GM12878 (cell line): ENCODE results near the gene COL27A1. TPM values are rescaled to one million over a fixed set of nuclear protein-coding genes. Genes with fewer than 3 reads are reported as not detected.
"Not testable (repeated sequence)": the region's sequence is repeated elsewhere in the genome, so short reads cannot be mapped to it uniquely, and the experiment has no call there.

Experiments used
- ATAC-seq: fragments of 200-7000 bp; cut with Tn5 transposase; 3 replicates; pipeline ENCODE4 v1.9.1; 2020; ENCODE audit warnings: mild to moderate bottlenecking, moderate library complexity
- BruUV-seq: library from RNA; stranded (reverse); fragments of 400-500 nt; replicated peaks from 2 replicates; lab custom pipeline; 2021; lab: Mats Ljungman, UMichigan
- CTCF ChIA-PET: fragments of 300-600 bp; sonication (Branson Sonifier 250); formaldehyde crosslinking; extraction: SDS; loops from one replicate; lab custom pipeline; 2021; ENCODE audit warnings: inconsistent platforms; lab: Yijun Ruan, JAX
- POLR2A ChIA-PET: fragments of 350-600 bp; formaldehyde crosslinking; extraction: SDS; loops from one replicate; lab custom pipeline; 2021; ENCODE audit warnings: inconsistent platforms; lab: Charles Lee
- RAD21 ChIA-PET: fragments of 300-600 bp; sonication (Branson Sonifier 250); formaldehyde crosslinking; loops from one replicate; lab custom pipeline; 2023; ENCODE audit warnings: antibody characterized with exemption; ENCODE audit not compliant: unreplicated experiment; lab: Charles Lee
- SMC1A ChIA-PET: fragments of 300-600 bp; sonication (Branson Sonifier 250); formaldehyde crosslinking; loops from one replicate; lab custom pipeline; 2023; ENCODE audit not compliant: unreplicated experiment, uncharacterized antibody; lab: Charles Lee
- DNase-seq: peaks from one replicate; pipeline ENCODE4 v3.0.0-alpha.2; 2011; ENCODE audit warnings: low read depth, low spot score
- FAIRE-seq: peaks from 3 replicates; lab custom pipeline; 2011; peaks lifted over from hg19 to GRCh38; lab: Jason Lieb, UNC
- H2AFZ ChIP-seq: 2 replicates; pipeline ENCODE4 v1.6.0; 2011; ENCODE audit warnings: low read depth, low read length, control low read depth; ENCODE audit not compliant: control insufficient read depth
- H3K27ac ChIP-seq: 2 replicates; pipeline ENCODE4 v1.5.1; 2011; ENCODE audit warnings: control low read depth; ENCODE audit not compliant: control insufficient read depth, insufficient read depth
- H3K27me3 ChIP-seq, 2 experiments: replicated peaks in 1 of 2; 2 replicates each; pipeline versions ENCODE4 v1.6.0 to v1.6.1; 2011; ENCODE audit warnings: low read length in 1 of 2; ENCODE audit not compliant: control insufficient read depth in 2 of 2, insufficient read depth in 2 of 2
- H3K36me3 ChIP-seq, 2 experiments: 2 replicates each; pipeline ENCODE4 v1.5.1; 2011; ENCODE audit warnings: low read length in 1 of 2; ENCODE audit not compliant: control insufficient read depth in 2 of 2, insufficient read depth in 2 of 2
- H3K4me1 ChIP-seq: 2 replicates; pipeline ENCODE4 v1.6.1; 2011; ENCODE audit warnings: mild to moderate bottlenecking, low read length, moderate library complexity, mixed read lengths; ENCODE audit not compliant: control insufficient read depth, insufficient read depth
- H3K4me2 ChIP-seq: 2 replicates; pipeline ENCODE4 v1.6.0; 2011; ENCODE audit warnings: control low read depth; ENCODE audit not compliant: control insufficient read depth, insufficient read depth
- H3K4me3 ChIP-seq: fragments of 200-600 bp; sonication (generic); 2 replicates; pipeline ENCODE4 v1.5.1; 2016
- H3K79me2 ChIP-seq: 2 replicates; pipeline ENCODE4 v1.6.0; 2011; ENCODE audit warnings: low read length; ENCODE audit not compliant: control insufficient read depth, insufficient read depth
- H3K9ac ChIP-seq: 2 replicates; pipeline ENCODE4 v1.8.0; 2011; ENCODE audit warnings: low read length, control low read depth, mixed read lengths; ENCODE audit not compliant: control insufficient read depth, insufficient read depth
- H3K9me3 ChIP-seq: replicated peaks from 3 replicates; pipeline ENCODE4 v1.5.1; 2011; ENCODE audit warnings: mild to moderate bottlenecking, low read length; ENCODE audit not compliant: control insufficient read depth, insufficient read depth
- H4K20me1 ChIP-seq: 2 replicates; pipeline ENCODE4 v1.6.0; 2011; ENCODE audit not compliant: control insufficient read depth, insufficient read depth
- CREB1 ChIP-seq: IDR thresholded peaks from 2 replicates; pipeline ENCODE4 v1.6.1; 2012; ENCODE audit warnings: low read depth, mild to moderate bottlenecking, inconsistent platforms
- HDGF ChIP-seq: fragments of 450-650 bp; IDR thresholded peaks from 2 replicates; pipeline ENCODE4 v1.6.1; 2016; ENCODE audit warnings: antibody characterized with exemption
- LARP7 ChIP-seq: fragments of 450-650 bp; IDR thresholded peaks from 2 replicates; pipeline ENCODE4 v1.6.1; 2017; ENCODE audit warnings: mild to moderate bottlenecking
- MLLT1 ChIP-seq: fragments of 450-650 bp; IDR thresholded peaks from 2 replicates; pipeline ENCODE4 v1.6.1; 2016; ENCODE audit warnings: mild to moderate bottlenecking
- MYB ChIP-seq: fragments of 150-350 bp; IDR thresholded peaks from 2 replicates; pipeline ENCODE4 v1.6.1; 2014; ENCODE audit warnings: mild to moderate bottlenecking, low read depth, low read length, borderline replicate concordance
- NFIC ChIP-seq: IDR thresholded peaks from 2 replicates; pipeline ENCODE4 v1.6.1; 2012; ENCODE audit warnings: low read depth, mild to moderate bottlenecking, inconsistent platforms, low read length, moderate library complexity
- NR2C2 ChIP-seq: IDR thresholded peaks from 2 replicates; pipeline ENCODE4 v1.6.1; 2011; ENCODE audit warnings: borderline replicate concordance, low read depth; ENCODE audit not compliant: control insufficient read depth, insufficient read length
- PKNOX1 ChIP-seq: fragments of 450-650 bp; IDR thresholded peaks from 2 replicates; pipeline ENCODE4 v1.6.1; 2016; ENCODE audit warnings: mild to moderate bottlenecking
- POLR2AphosphoS2 ChIP-seq: IDR thresholded peaks from 2 replicates; pipeline ENCODE4 v1.6.1; 2011; ENCODE audit warnings: low read depth, mild to moderate bottlenecking, low read length, improper control_type of control experiment, moderate library complexity
- POU2F2 ChIP-seq: IDR thresholded peaks from 3 replicates; pipeline ENCODE4 v1.6.1; 2011; ENCODE audit warnings: low read depth, mild to moderate bottlenecking, low read length, borderline replicate concordance
- RAD21 ChIP-seq: IDR thresholded peaks from 2 replicates; pipeline ENCODE4 v1.6.1; 2011; ENCODE audit warnings: mild to moderate bottlenecking, low read depth, low read length, moderate library complexity; ENCODE audit not compliant: insufficient read depth
- RBBP5 ChIP-seq: fragments of 200-600 bp; sonication (generic); conservative IDR thresholded peaks from 2 replicates; pipeline ENCODE4 v1.6.1; 2016
- RCOR1 ChIP-seq: conservative IDR thresholded peaks from 2 replicates; pipeline ENCODE4 v1.6.1; 2012; ENCODE audit warnings: low read depth, low read length, improper control_type of control experiment
- SRF ChIP-seq, 2 experiments: IDR thresholded peaks; 2 replicates each; pipeline ENCODE4 v1.6.1; 2011; ENCODE audit warnings: low read depth in 2 of 2, low read length in 2 of 2, mild to moderate bottlenecking in 1 of 2, moderate library complexity in 1 of 2
- ZSCAN29 ChIP-seq: fragments of 450-650 bp; IDR thresholded peaks from 2 replicates; pipeline ENCODE4 v1.6.1; 2017; ENCODE audit warnings: mild to moderate bottlenecking, moderate library complexity
- WGBS: methylation state at CpG from one replicate; pipeline ENCODE4 v1.1.6; 2016; ENCODE audit warnings: low lambda C conversion rate; ENCODE audit not compliant: insufficient replicate concordance, insufficient coverage; ENCODE audit errors: missing lambda C conversion rate; 5-methylcytosine and 5-hydroxymethylcytosine counted together
- in situ Hi-C: fragments of 300-500 bp; cut with MboI; formaldehyde crosslinking; loops from 9 replicates; pipeline ENCODE4 v1.14.3; 2018; ENCODE audit warnings: mixed read lengths
- intact Hi-C: fragments of 100-400 bp; cut with micrococcal nuclease; formaldehyde crosslinking; loops from one replicate; pipeline ENCODE4 v1.14.2; 2022; ENCODE audit not compliant: unreplicated experiment
- polyA plus RNA-seq, 11 experiments: library from polyadenylated mRNA; depleted of rRNA in 4 of 11; unstranded in 6 of 11; stranded (reverse) in 5 of 11; fragments of >200 nt; fragmentation: Nextera tagmentation in 4 of 11; fragmentation: Illumina TruSeq in 1 of 11; extraction: Ambion mirVana in 4 of 11; extraction: Trizol in 1 of 11; gene quantifications; 1 replicate in 1 of 11; 2 replicates in 10 of 11; pipeline versions ENCODE4 v1.2.1 to v1.2.3, GENCODE V29; 2011 to 2016; ENCODE audit warnings: inconsistent platforms in 2 of 11, missing spikeins in 2 of 11, low read depth in 1 of 11
- total RNA-seq, 4 experiments: library from RNA; depleted of rRNA in 3 of 4; stranded (reverse); fragments of >200 nt in 3 of 4; fragmentation: Illumina TruSeq in 1 of 4; extraction: Trizol in 1 of 4; gene quantifications; 2 replicates each; pipeline versions ENCODE4 v1.2.1 to v1.2.3, GENCODE V29; 2013 to 2021

COL27A1 gene
- total and polyA plus RNA-seq, 10 of the 15 experiments (the other 5 are each of a cell fraction or from before 2014, with no cell fraction given), result 0.10 TPM; not detected in 9

DNA sequence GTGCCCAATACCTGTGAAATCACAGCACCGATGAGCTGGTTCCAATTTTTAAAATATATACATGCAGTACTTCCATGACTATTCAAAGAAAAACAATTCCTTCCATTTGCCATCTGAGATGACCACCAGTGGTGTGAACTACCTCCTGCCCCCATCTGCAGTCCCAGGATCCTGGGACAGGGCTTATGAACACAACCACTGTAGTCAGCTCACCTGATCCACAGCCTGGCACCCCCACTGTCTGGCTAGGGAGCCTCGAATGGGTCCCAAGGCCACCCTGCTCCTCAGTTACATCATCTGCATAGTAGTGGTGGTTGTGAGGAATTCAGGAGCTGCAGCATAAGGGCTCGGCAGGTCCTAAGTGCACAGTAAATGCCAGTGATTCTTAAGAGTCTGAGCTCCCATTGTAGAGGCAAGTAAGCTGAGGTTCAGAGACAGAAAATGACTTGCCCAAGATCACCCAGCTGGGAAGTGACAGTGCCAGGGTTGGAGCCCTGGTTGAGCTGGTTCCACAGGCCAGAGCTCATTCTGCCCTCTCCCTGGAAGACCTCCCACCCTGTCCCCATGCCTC, 170.4 kb downstream of the COL27A1 start:
- H3K9ac ChIP-seq, in situ Hi-C loops, DNase-seq, H3K27me3 ChIP-seq, H3K4me3 ChIP-seq, intact Hi-C loops, H3K4me1 ChIP-seq, SMC1A ChIA-PET, H2AFZ ChIP-seq, H4K20me1 ChIP-seq, H3K79me2 ChIP-seq, RAD21 ChIA-PET, FAIRE-seq, ATAC-seq, H3K9me3 ChIP-seq, H3K27ac ChIP-seq, CTCF ChIA-PET, BruUV-seq, H3K4me2 ChIP-seq, H3K36me3 ChIP-seq, POLR2A ChIA-PET: not testable (repeated sequence)
- 15% methylated on average over 3 of the region's 3 CpGs for WGBS

GRCh38 chr9:114327749-114328148, 172.4 kb downstream of the COL27A1 start:
- WGBS, result 56% methylated on average over 8 of the region's 8 CpGs
- no peaks in the 10 kb centered on the region for H4K20me1 ChIP-seq
- ATAC-seq (no peak), FAIRE-seq (no peak), DNase-seq (no peak)
- no peaks in the 10 kb centered on the region for H3K27me3 ChIP-seq
- H3K27ac ChIP-seq, result no peak overlapping the region
- CTCF ChIA-PET, result no interaction called here
- H3K4me2 ChIP-seq, result no peak overlapping the region
- no peak overlapping the region for H3K4me3 ChIP-seq
- no peaks in the 10 kb centered on the region for H3K79me2 ChIP-seq
- no peaks in the 10 kb centered on the region; the same call in 2 of the 3 replicates for H3K9me3 ChIP-seq
- H2AFZ ChIP-seq, result no peak overlapping the region
- in situ Hi-C loops (no loop called here), intact Hi-C loops (no loop called here)
- BruUV-seq, result no TSS peak
- POLR2A ChIA-PET, result no interaction called here
- H3K36me3 ChIP-seq, result no peaks in the 10 kb centered on the region
- RAD21 ChIA-PET, result no interaction called here
- no peak overlapping the region for H3K9ac ChIP-seq
- H3K4me1 ChIP-seq, result no peaks in the 10 kb centered on the region
- SMC1A ChIA-PET, result no interaction called here
- TF ChIP-seq RBBP5, result no peak
- TF ChIP-seq SRF (IDR thresholded peaks at IDR 0.05; ENCODE audit: low read depth in 2 of 2, low read length in 2 of 2), result no peak
- TF ChIP-seq ZSCAN29, result no peak
- TF ChIP-seq POU2F2, result no peak
- no peak for TF ChIP-seq MYB
- no peak for TF ChIP-seq RCOR1
- no peak for TF ChIP-seq POLR2AphosphoS2
- TF ChIP-seq NFIC, result no peak
- no peak for TF ChIP-seq MLLT1
- TF ChIP-seq NR2C2, result no peak
- no peak for TF ChIP-seq CREB1
- no peak for TF ChIP-seq RAD21
- no peak for TF ChIP-seq LARP7
- no peak for TF ChIP-seq PKNOX1
- TF ChIP-seq HDGF, result no peak
